ENCODE results near the gene ANKRD6. TPM values are rescaled to one million over a fixed set of nuclear protein-coding genes. Genes with fewer than 3 reads are reported as not detected.

Gene ANKRD6
- total and polyA plus RNA-seq, 2 donors (not counting 1 experiment from before 2014, with no cell fraction given): 3.8 to 10.5 TPM

DNA sequence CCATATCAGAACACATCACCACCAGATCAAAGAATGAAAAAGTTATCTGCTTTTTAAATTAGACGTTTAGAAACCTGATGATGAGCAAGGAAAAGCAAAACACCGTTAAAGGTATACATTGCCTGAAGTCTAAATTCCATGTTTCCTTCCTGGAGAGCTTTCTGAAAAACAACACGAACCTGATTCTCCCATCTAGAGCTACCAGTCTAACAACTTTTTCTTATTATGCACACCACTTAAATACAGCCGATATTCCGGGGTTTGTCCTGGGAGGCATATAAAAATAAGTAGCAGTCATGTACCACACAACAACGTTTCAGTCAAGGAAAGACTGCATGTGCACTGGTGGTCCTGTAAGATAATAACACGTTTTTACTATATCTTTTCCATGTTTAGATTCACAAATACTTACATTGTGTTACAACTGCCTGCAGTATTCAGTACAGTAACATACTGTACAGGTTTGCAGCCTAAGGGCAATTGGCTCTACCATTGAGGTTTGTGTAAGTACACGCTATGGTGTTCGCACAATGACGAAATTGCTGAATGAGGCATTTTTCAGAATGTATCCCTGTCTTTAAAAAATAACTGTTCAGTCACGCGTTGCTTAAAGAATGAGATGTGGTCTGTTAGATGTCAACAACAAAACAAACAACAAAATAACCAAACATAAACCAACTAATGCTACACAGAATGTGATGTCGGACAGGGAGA, 224.7 kb downstream of the ANKRD6 start:
- H2AFZ ChIP-seq (ENCODE audit: insufficient read depth, low read depth, low read length, poor library complexity, severe bottlenecking): no peak overlapping the region
- WGBS (ENCODE audit: insufficient coverage): 90% methylated on average over 4 of the region's 13 CpGs
- H4K20me1 ChIP-seq (ENCODE audit: control insufficient read depth, insufficient read depth, low read length, poor library complexity, severe bottlenecking): no peaks in the 10 kb centered on the region
- Mint-ChIP-seq H3K4me3 (no peak overlapping the region), H3K27me3 (no peaks in the 10 kb centered on the region), H3K27ac (no peak overlapping the region), H3K9me3 (ENCODE audit: insufficient read depth) (no peaks in the 10 kb centered on the region), H3K4me1 (no peaks in the 10 kb centered on the region)
- no peaks in the 10 kb centered on the region for H3K9me3 ChIP-seq (ENCODE audit: control extremely low read depth in 1 of 3, control insufficient read depth in 2 of 3, insufficient read depth in 1 of 3, low read length in 2 of 3)
- H3K27ac ChIP-seq (ENCODE audit: low read length in 2 of 2): no peak overlapping the region
- TF ChIP-seq, protein P1, sequence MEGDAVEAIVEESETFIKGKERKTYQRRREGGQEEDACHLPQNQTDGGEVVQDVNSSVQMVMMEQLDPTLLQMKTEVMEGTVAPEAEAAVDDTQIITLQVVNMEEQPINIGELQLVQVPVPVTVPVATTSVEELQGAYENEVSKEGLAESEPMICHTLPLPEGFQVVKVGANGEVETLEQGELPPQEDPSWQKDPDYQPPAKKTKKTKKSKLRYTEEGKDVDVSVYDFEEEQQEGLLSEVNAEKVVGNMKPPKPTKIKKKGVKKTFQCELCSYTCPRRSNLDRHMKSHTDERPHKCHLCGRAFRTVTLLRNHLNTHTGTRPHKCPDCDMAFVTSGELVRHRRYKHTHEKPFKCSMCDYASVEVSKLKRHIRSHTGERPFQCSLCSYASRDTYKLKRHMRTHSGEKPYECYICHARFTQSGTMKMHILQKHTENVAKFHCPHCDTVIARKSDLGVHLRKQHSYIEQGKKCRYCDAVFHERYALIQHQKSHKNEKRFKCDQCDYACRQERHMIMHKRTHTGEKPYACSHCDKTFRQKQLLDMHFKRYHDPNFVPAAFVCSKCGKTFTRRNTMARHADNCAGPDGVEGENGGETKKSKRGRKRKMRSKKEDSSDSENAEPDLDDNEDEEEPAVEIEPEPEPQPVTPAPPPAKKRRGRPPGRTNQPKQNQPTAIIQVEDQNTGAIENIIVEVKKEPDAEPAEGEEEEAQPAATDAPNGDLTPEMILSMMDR (IDR thresholded peaks at IDR 0.05): no peak
- no peak for TF ChIP-seq EZH2 (IDR thresholded peaks at IDR 0.05; ENCODE audit: borderline replicate concordance, insufficient read depth, low read depth, low read length, poor library complexity, severe bottlenecking)
- peaks cover 14 to 72% of the 10 kb centered on the region in 2 experiments for H3K36me3 ChIP-seq (replicated peaks in 1 of 2; ENCODE audit: control extremely low read depth in 1 of 2, control insufficient read depth in 1 of 2, extremely low read depth in 1 of 2, insufficient read depth in 2 of 2, low read length in 1 of 2)
- intact Hi-C loops (cut with micrococcal nuclease): no loop called here
- H3K9ac ChIP-seq (ENCODE audit: low read length): no peak overlapping the region
- no peak overlapping the region for H3K4me3 ChIP-seq (ENCODE audit: control extremely low read depth in 1 of 5, extremely low read depth in 1 of 5, insufficient read depth in 1 of 5, low read depth in 2 of 5, low read length in 4 of 5)
- ChIA-PET POLR2A (no interaction called here), CTCF (no interaction called here)
- H3K27me3 ChIP-seq (replicated peaks in 1 of 4; ENCODE audit: control extremely low read depth in 1 of 4, control insufficient read depth in 3 of 4, insufficient read depth in 4 of 4, low read length in 3 of 4): no peaks in the 10 kb centered on the region
- no peak overlapping the region for H3K4me2 ChIP-seq (replicated peaks; ENCODE audit: low read depth, low read length, poor library complexity, severe bottlenecking)
- no peak for DNase-seq
- ATAC-seq (ENCODE audit: low read depth): no peak
- H3K4me1 ChIP-seq (ENCODE audit: control insufficient read depth in 2 of 2, insufficient read depth in 2 of 2, low read length in 2 of 2): no peaks in the 10 kb centered on the region
- no peaks in the 10 kb centered on the region for H3K79me2 ChIP-seq (ENCODE audit: control insufficient read depth, insufficient read depth, low read length)

DNA sequence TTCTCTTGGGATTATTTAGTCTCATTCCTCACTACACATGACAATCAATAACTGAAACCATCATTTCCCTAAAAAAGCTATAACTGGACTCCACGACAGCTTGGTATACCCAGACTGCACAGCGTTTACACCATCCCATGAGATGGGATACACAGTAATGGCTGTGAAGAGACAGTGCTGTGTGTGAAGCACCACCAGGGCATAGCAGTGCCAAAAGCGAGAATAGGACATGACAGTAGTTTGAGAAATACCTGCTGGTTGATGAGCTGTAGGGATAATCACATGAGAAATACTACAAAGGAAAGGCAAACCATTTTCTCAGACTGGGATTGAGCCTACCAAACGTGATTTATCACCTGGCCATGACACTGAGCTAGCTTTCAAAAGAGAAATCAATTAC, 228.0 kb downstream of the ANKRD6 start:
- ATAC-seq (ENCODE audit: low read depth) (no peak), DNase-seq (no peak)
- POLR2A ChIA-PET: interaction anchor here (0.5 kb wide), 1 partner anchor 213 kb away, joined by 4 read pairs; no protein-coding TSS in a partner anchor
- TF ChIP-seq, protein P1 (IDR thresholded peaks at IDR 0.05): no peak
- TF ChIP-seq EZH2 (IDR thresholded peaks at IDR 0.05; ENCODE audit: borderline replicate concordance, insufficient read depth, low read depth, low read length, poor library complexity, severe bottlenecking): no peak
- 96% methylated on average over 2 of the region's 4 CpGs for WGBS (ENCODE audit: insufficient coverage)
- H3K27ac Mint-ChIP-seq: no peak overlapping the region
- Histone ChIP-seq H3K4me2 (replicated peaks; ENCODE audit: low read depth, low read length, poor library complexity, severe bottlenecking) (no peak overlapping the region), H3K36me3 (replicated peaks in 1 of 2; ENCODE audit: control extremely low read depth in 1 of 2, control insufficient read depth in 1 of 2, extremely low read depth in 1 of 2, insufficient read depth in 2 of 2, low read length in 1 of 2) (peaks cover 12 to 77% of the 10 kb centered on the region in 2 experiments), H3K4me1 (ENCODE audit: control insufficient read depth in 2 of 2, insufficient read depth in 2 of 2, low read length in 2 of 2) (no peaks in the 10 kb centered on the region), H3K9me3 (ENCODE audit: control extremely low read depth in 1 of 3, control insufficient read depth in 2 of 3, insufficient read depth in 1 of 3, low read length in 2 of 3) (no peaks in the 10 kb centered on the region), H3K27ac (ENCODE audit: low read length in 2 of 2) (no peak overlapping the region), H3K79me2 (ENCODE audit: control insufficient read depth, insufficient read depth, low read length) (no peaks in the 10 kb centered on the region), H4K20me1 (ENCODE audit: control insufficient read depth, insufficient read depth, low read length, poor library complexity, severe bottlenecking) (no peaks in the 10 kb centered on the region), H3K4me3 (ENCODE audit: control extremely low read depth in 1 of 5, extremely low read depth in 1 of 5, insufficient read depth in 1 of 5, low read depth in 2 of 5, low read length in 4 of 5) (no peak overlapping the region), H3K9ac (ENCODE audit: low read length) (no peak overlapping the region), H2AFZ (ENCODE audit: insufficient read depth, low read depth, low read length, poor library complexity, severe bottlenecking) (no peak overlapping the region), H3K27me3 (replicated peaks in 1 of 4; ENCODE audit: control extremely low read depth in 1 of 4, control insufficient read depth in 3 of 4, insufficient read depth in 4 of 4, low read length in 3 of 4) (no peaks in the 10 kb centered on the region)
- intact Hi-C loops (cut with micrococcal nuclease): no loop called here
- H3K27me3 Mint-ChIP-seq: no peaks in the 10 kb centered on the region
- no peaks in the 10 kb centered on the region for H3K9me3 Mint-ChIP-seq (ENCODE audit: insufficient read depth)
- CTCF ChIA-PET: no interaction called here
- no peaks in the 10 kb centered on the region for H3K4me1 Mint-ChIP-seq
- H3K4me3 Mint-ChIP-seq: no peak overlapping the region

All from B cell (primary cell).